Hematopoietic multipotent progenitor cell treated with erythropoietin and hydrocortisone succinate and interleukin-3 and kit ligand, for 8 days (in vitro differentiated cells): ENCODE measurements around the gene MSS51.

Experiments
- DNase-seq: peaks from one replicate; pipeline ENCODE4 v3.0.0-alpha.2; 2015

MSS51 gene

GRCh38 chr10:73433538-73433867 is at the start of gene MSS51:
Gene MSS51 (minus strand): TSS chr10:73433561. CDS start chr10:73428284, 5,277 bp downstream.
- DNase-seq: peak; percentile 45

- DNase-seq: no peak
Measured at GRCh38 chr10:73480158-73480557, 46.8 kb upstream of the MSS51 start.

GRCh38 chr10:73478636-73479035 is 45.3 kb upstream of the MSS51 start:
- peak; percentile 59 for DNase-seq

- DNase-seq: no peak
Measured at GRCh38 chr10:73471226-73471625, 37.9 kb upstream of the MSS51 start.

GRCh38 chr10:73469579-73469978 is 36.2 kb upstream of the MSS51 start:
- DNase-seq: no peak

- DNase-seq: no peak
Measured at GRCh38 chr10:73467206-73467605, 33.8 kb upstream of the MSS51 start.

- no peak for DNase-seq
Measured at GRCh38 chr10:73465978-73466726, 32.8 kb upstream of the MSS51 start.

GRCh38 chr10:73460897-73461296 is 27.5 kb upstream of the MSS51 start:
- no peak for DNase-seq

GRCh38 chr10:73459683-73460314 is 26.4 kb upstream of the MSS51 start:
- DNase-seq: no peak

- peak; percentile 99 for DNase-seq
Measured at GRCh38 chr10:73456187-73456890, 23.0 kb upstream of the MSS51 start.

GRCh38 chr10:73449113-73449512 is 15.8 kb upstream of the MSS51 start:
- no peak for DNase-seq

GRCh38 chr10:73448384-73448783 is 15.0 kb upstream of the MSS51 start:
- no peak for DNase-seq

GRCh38 chr10:73446926-73447325 is 13.6 kb upstream of the MSS51 start:
- no peak for DNase-seq

GRCh38 chr10:73444457-73444856 is 11.1 kb upstream of the MSS51 start:
- DNase-seq: no peak

- DNase-seq: no peak
Measured at GRCh38 chr10:73439605-73440312, 6.4 kb upstream of the MSS51 start.

- no peak for DNase-seq
Measured at GRCh38 chr10:73439055-73439454, 5.7 kb upstream of the MSS51 start.

GRCh38 chr10:73432646-73433537 is 469 bp downstream of the MSS51 start:
- DNase-seq: no peak

- no peak for DNase-seq
Measured at GRCh38 chr10:73426318-73426717, 7.0 kb downstream of the MSS51 start.

GRCh38 chr10:73424478-73424877 is 8.9 kb downstream of the MSS51 start:
- no peak for DNase-seq

GRCh38 chr10:73423309-73423708 is 10.1 kb downstream of the MSS51 start:
- DNase-seq: no peak

- DNase-seq: no peak
Measured at GRCh38 chr10:73416571-73416970, 16.8 kb downstream of the MSS51 start.

- DNase-seq: no peak
Measured at GRCh38 chr10:73414230-73414945, 19.0 kb downstream of the MSS51 start.
